Stomach (tissue), 9 donors: ENCODE results near the gene MKS1. TPM values are rescaled to one million over a fixed set of nuclear protein-coding genes. Genes with fewer than 3 reads are reported as not detected.

Source experiments
- DNase-seq, 2 donors: peaks; one replicate each; pipeline versions ENCODE4 v3.0.0 to v3.0.0-alpha.2; 2013 to 2019
- H3K27ac ChIP-seq, 5 donors: fragments of 200-600 bp in 4 of 5; sonication (generic) in 4 of 5; one replicate each; pipeline ENCODE4 v1.5.1; 2013 to 2019; ENCODE audit warnings: mild to moderate bottlenecking in 1 of 5, moderate library complexity in 1 of 5
- H3K27me3 ChIP-seq, 3 donors: fragments of 200-600 bp; sonication (generic); one replicate each; pipeline ENCODE4 v1.5.1; 2017 to 2019; ENCODE audit warnings: mixed run types in 1 of 3
- H3K36me3 ChIP-seq, 4 donors: fragments of 200-600 bp; sonication (generic); 1 replicate in 3 of 4; 2 replicates in 1 of 4; pipeline ENCODE4 v1.5.1; 2016 to 2019
- H3K4me1 ChIP-seq, 4 donors: fragments of 200-600 bp; sonication (generic); one replicate each; pipeline ENCODE4 v1.5.1; 2016 to 2019
- H3K4me3 ChIP-seq, 4 donors: fragments of 200-600 bp; sonication (generic) in 3 of 4; one replicate each; pipeline ENCODE4 v1.5.1; 2016 to 2019; ENCODE audit warnings: mild to moderate bottlenecking in 1 of 4
- H3K9me3 ChIP-seq, 4 donors: fragments of 200-600 bp; sonication (generic); one replicate each; pipeline ENCODE4 v1.5.1; 2016 to 2019
- CTCF ChIP-seq, 7 experiments: fragments of 450-650 bp in 4 of 7; fragments of 200-600 bp in 3 of 7; sonication (generic) in 3 of 7; IDR thresholded peaks; one replicate each; pipeline ENCODE4 v1.5.1; 2016 to 2019; ENCODE audit warnings: antibody characterized with exemption in 7 of 7, control low read depth in 2 of 7, mild to moderate bottlenecking in 1 of 7
- EP300 ChIP-seq: sonication (generic); formaldehyde crosslinking; IDR thresholded peaks from one replicate; pipeline ENCODE4 v1.6.1; 2017; ENCODE audit warnings: antibody characterized with exemption
- POLR2A ChIP-seq, 4 donors: fragments of 450-650 bp; IDR thresholded peaks; one replicate each; pipeline ENCODE4 v1.6.1; 2016; ENCODE audit warnings: antibody characterized with exemption in 4 of 4, control low read depth in 2 of 4, mild to moderate bottlenecking in 1 of 4, moderate library complexity in 1 of 4
- POLR2AphosphoS5 ChIP-seq, 3 donors: sonication (generic); formaldehyde crosslinking; IDR thresholded peaks; one replicate each; pipeline ENCODE4 v1.6.1; 2016; ENCODE audit warnings: antibody characterized with exemption in 3 of 3
- WGBS, 5 donors: extraction: QIAGEN DNeasy Blood & Tissue Kit in 3 of 5; methylation state at CpG; one replicate each; pipeline versions ENCODE4 v1.1.5 to v1.1.7; 2013 to 2018; 5-methylcytosine and 5-hydroxymethylcytosine counted together
- intact Hi-C: fragments of 100-400 bp; cut with DNase I; formaldehyde crosslinking; loops from one replicate; pipeline ENCODE4 v1.15.1; 2023; ENCODE audit warnings: low total_unique reads
- polyA plus RNA-seq, 3 donors: library from polyadenylated mRNA; stranded (reverse); fragments of 200-250 nt; gene quantifications; one replicate each; pipeline ENCODE4 v1.2.3, GENCODE V29; 2013
- total RNA-seq, 5 donors: library from RNA; depleted of rRNA; stranded (reverse); fragments of >200 nt; gene quantifications; one replicate each; pipeline versions ENCODE4 v1.1.0 to v1.2.3, GENCODE V29; 2014 to 2016
- donor health status: healthy with polysubstance abuse.
- donor health status: Bipolar disorder and iron deficiency.
- donor health status: healthy.

Gene MKS1
- total and polyA plus RNA-seq, 8 donors: 3.1 to 18.0 (median 10.1) TPM

GRCh38 chr17:58193641-58194255 lies 25.3 kb downstream of the MKS1 start:
- TF ChIP-seq POLR2AphosphoS5 (IDR thresholded peaks at IDR 0.05) (no peak), POLR2A (IDR thresholded peaks at IDR 0.05) (no peak), EP300 (no peak), CTCF (IDR thresholded peaks at IDR 0.05) (no peak)
- Histone ChIP-seq H3K36me3 (no peaks in the 10 kb centered on the region), H3K27me3 (peaks cover 0 to 85% (median 13%) of the 10 kb centered on the region in 3 donors), H3K4me1 (no peaks in the 10 kb centered on the region), H3K9me3 (no peaks in the 10 kb centered on the region), H3K27ac (no peak overlapping the region), H3K4me3 (no peak overlapping the region)
- intact Hi-C loops: no loop called here
- WGBS, 5 donors: 68 to 83% (median 75%) methylated on average over 6 to 18 of the region's 18 CpGs
- no peak for DNase-seq

- Histone ChIP-seq H3K4me3 (no peak within 1 kb of the TSS), H3K4me1 (no peaks in the 10 kb centered on the region), H3K27me3 (peaks cover 0 to 76% (median 5%) of the 10 kb centered on the region in 3 donors), H3K36me3 (no peaks in the 10 kb centered on the region), H3K9me3 (no peaks in the 10 kb centered on the region), H3K27ac (no peak within 1 kb of the TSS)
- intact Hi-C loops: no loop called here
- TF ChIP-seq CTCF (IDR thresholded peaks at IDR 0.05) (no peak), POLR2AphosphoS5 (IDR thresholded peaks at IDR 0.05) (no peak), EP300 (no peak), POLR2A (IDR thresholded peaks at IDR 0.05) (no peak)
- no peak for DNase-seq
- 23 to 50% (median 34%) methylated on average over 4 to 6 of the region's 6 CpGs for WGBS, 5 donors
Observed at GRCh38 chr17:58192612-58193011, 26.4 kb downstream of the MKS1 start, which contains the start of gene EPX. Gene EPX, plus strand, starts transcription at chr17:58192726. Its CDS starts 121 bp downstream, at chr17:58192847.

- TF ChIP-seq POLR2A (IDR thresholded peaks at IDR 0.05): no peak
- TF ChIP-seq POLR2AphosphoS5 (IDR thresholded peaks at IDR 0.05): no peak
- TF ChIP-seq EP300: no peak
- no peak for TF ChIP-seq CTCF (IDR thresholded peaks at IDR 0.05)
- 34 to 38% (median 38%) methylated on average over 14 of the region's 14 CpGs for WGBS, 5 donors
- Histone ChIP-seq H3K4me3 (no peak overlapping the region), H3K36me3 (no peaks in the 10 kb centered on the region), H3K27ac (no peak overlapping the region), H3K4me1 (no peaks in the 10 kb centered on the region), H3K27me3 (peaks cover 0 to 77% (median 0%) of the 10 kb centered on the region in 3 donors), H3K9me3 (no peaks in the 10 kb centered on the region)
- no peak for DNase-seq
- intact Hi-C loops: no loop called here
Observed at GRCh38 chr17:58191241-58191896, 27.7 kb downstream of the MKS1 start.

GRCh38 chr17:58189436-58190146 lies 29.5 kb downstream of the MKS1 start:
- intact Hi-C loops: no loop called here
- H3K27me3 ChIP-seq: peaks cover 0 to 76% (median 0%) of the 10 kb centered on the region in 3 donors
- H3K4me3 ChIP-seq: no peak overlapping the region
- WGBS, 5 donors: 43 to 63% (median 59%) methylated on average over 8 to 11 of the region's 11 CpGs
- H3K9me3 ChIP-seq: no peaks in the 10 kb centered on the region
- no peak overlapping the region for H3K27ac ChIP-seq
- peak in 1 of 2 donors; percentile 33 for DNase-seq
- H3K4me1 ChIP-seq: no peaks in the 10 kb centered on the region
- H3K36me3 ChIP-seq: no peaks in the 10 kb centered on the region
- TF ChIP-seq EP300 (no peak), POLR2AphosphoS5 (IDR thresholded peaks at IDR 0.05) (no peak), CTCF (IDR thresholded peaks at IDR 0.05) (no peak), POLR2A (IDR thresholded peaks at IDR 0.05) (no peak)
